SK-N-SH (cell line): ENCODE data around the gene ISCA2.

Source experiments
- EP300 ChIP-seq, 2 experiments: IDR thresholded peaks; 2 replicates each; pipeline versions ENCODE4 v1.4.0 to v1.6.1; 2012; ENCODE audit warnings: borderline replicate concordance in 1 of 2, low read depth in 1 of 2, low read length in 1 of 2
- GABPA ChIP-seq: IDR thresholded peaks from 2 replicates; pipeline ENCODE4 v1.4.0; 2012; ENCODE audit warnings: low read depth, mild to moderate bottlenecking
- POLR2AphosphoS5 ChIP-seq: IDR thresholded peaks from 2 replicates; pipeline ENCODE4 v1.6.1; 2012; ENCODE audit warnings: low read depth, low read length
- RAD21 ChIP-seq: IDR thresholded peaks from 2 replicates; pipeline ENCODE4 v1.6.1; 2012; ENCODE audit warnings: mild to moderate bottlenecking, low read length
- RCOR1 ChIP-seq: fragments of 150-350 bp; IDR thresholded peaks from 2 replicates; pipeline ENCODE4 v1.6.1; 2017; ENCODE audit warnings: antibody characterized with exemption, low read length
- TAF1 ChIP-seq: IDR thresholded peaks from 2 replicates; pipeline ENCODE4 v1.6.1; 2012; ENCODE audit warnings: low read depth, mild to moderate bottlenecking, low read length, moderate library complexity, borderline replicate concordance
- YY1 ChIP-seq: IDR thresholded peaks from 2 replicates; pipeline ENCODE4 v1.4.0; 2012; ENCODE audit warnings: low read depth, mild to moderate bottlenecking
- TF ChIP-seq, protein P1 (sequence below): fragments of 200-600 bp; sonication (generic); IDR thresholded peaks from 2 replicates; pipeline ENCODE4 v1.6.1; 2017; ENCODE audit warnings: antibody characterized with exemption, mild to moderate bottlenecking, moderate library complexity
- TF ChIP-seq, protein P2 (sequence below): IDR thresholded peaks from 2 replicates; pipeline ENCODE4 v1.4.0; 2012; ENCODE audit warnings: low read depth, borderline replicate concordance
- TF ChIP-seq, protein P3 (sequence below): IDR thresholded peaks from 2 replicates; pipeline ENCODE4 v1.6.1; 2012; ENCODE audit warnings: mild to moderate bottlenecking, low read depth, low read length, moderate library complexity
- TF ChIP-seq, protein P4 (sequence below): fragments of 150-350 bp; IDR thresholded peaks from 2 replicates; pipeline ENCODE4 v1.6.1; 2016; ENCODE audit warnings: mild to moderate bottlenecking, low read depth, low read length
- TF ChIP-seq, protein P5 (sequence below): IDR thresholded peaks from 2 replicates; pipeline ENCODE4 v1.4.0; 2012; ENCODE audit warnings: low read depth

DNA sequence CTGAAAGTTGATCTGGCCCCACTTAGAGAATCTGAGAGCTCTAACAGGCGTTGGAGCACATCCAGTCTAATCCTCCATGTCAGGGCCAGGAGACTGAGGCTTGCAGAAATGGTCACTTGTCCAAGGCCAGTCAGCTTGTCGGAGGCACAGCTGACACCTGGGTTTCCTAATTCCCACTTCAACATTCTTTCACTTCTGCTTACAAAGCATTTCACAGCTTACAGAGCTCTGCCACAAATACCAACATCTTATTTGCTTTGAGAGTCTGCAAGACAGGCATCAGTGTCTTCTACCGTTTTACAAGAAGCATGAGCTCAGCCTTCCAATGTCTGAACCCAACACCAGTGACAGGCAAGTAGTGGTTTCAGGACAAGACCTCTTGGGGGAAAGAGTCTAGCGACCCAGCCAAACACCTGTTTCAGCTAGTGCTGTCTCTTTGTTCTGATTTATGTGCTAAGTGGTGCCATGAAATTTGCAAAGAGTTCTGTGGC, 31.8 kb downstream of the ISCA2 start:
- TF ChIP-seq, protein P1, sequence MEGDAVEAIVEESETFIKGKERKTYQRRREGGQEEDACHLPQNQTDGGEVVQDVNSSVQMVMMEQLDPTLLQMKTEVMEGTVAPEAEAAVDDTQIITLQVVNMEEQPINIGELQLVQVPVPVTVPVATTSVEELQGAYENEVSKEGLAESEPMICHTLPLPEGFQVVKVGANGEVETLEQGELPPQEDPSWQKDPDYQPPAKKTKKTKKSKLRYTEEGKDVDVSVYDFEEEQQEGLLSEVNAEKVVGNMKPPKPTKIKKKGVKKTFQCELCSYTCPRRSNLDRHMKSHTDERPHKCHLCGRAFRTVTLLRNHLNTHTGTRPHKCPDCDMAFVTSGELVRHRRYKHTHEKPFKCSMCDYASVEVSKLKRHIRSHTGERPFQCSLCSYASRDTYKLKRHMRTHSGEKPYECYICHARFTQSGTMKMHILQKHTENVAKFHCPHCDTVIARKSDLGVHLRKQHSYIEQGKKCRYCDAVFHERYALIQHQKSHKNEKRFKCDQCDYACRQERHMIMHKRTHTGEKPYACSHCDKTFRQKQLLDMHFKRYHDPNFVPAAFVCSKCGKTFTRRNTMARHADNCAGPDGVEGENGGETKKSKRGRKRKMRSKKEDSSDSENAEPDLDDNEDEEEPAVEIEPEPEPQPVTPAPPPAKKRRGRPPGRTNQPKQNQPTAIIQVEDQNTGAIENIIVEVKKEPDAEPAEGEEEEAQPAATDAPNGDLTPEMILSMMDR: no peak
- TF ChIP-seq YY1: no peak
- no peak for TF ChIP-seq EP300 (IDR thresholded peaks at IDR 0.05; ENCODE audit: borderline replicate concordance in 1 of 2, low read depth in 1 of 2, low read length in 1 of 2)
- no peak for TF ChIP-seq POLR2AphosphoS5
- TF ChIP-seq, protein P2, sequence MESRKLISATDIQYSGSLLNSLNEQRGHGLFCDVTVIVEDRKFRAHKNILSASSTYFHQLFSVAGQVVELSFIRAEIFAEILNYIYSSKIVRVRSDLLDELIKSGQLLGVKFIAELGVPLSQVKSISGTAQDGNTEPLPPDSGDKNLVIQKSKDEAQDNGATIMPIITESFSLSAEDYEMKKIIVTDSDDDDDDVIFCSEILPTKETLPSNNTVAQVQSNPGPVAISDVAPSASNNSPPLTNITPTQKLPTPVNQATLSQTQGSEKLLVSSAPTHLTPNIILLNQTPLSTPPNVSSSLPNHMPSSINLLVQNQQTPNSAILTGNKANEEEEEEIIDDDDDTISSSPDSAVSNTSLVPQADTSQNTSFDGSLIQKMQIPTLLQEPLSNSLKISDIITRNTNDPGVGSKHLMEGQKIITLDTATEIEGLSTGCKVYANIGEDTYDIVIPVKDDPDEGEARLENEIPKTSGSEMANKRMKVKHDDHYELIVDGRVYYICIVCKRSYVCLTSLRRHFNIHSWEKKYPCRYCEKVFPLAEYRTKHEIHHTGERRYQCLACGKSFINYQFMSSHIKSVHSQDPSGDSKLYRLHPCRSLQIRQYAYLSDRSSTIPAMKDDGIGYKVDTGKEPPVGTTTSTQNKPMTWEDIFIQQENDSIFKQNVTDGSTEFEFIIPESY: no peak
- TF ChIP-seq, protein P3, sequence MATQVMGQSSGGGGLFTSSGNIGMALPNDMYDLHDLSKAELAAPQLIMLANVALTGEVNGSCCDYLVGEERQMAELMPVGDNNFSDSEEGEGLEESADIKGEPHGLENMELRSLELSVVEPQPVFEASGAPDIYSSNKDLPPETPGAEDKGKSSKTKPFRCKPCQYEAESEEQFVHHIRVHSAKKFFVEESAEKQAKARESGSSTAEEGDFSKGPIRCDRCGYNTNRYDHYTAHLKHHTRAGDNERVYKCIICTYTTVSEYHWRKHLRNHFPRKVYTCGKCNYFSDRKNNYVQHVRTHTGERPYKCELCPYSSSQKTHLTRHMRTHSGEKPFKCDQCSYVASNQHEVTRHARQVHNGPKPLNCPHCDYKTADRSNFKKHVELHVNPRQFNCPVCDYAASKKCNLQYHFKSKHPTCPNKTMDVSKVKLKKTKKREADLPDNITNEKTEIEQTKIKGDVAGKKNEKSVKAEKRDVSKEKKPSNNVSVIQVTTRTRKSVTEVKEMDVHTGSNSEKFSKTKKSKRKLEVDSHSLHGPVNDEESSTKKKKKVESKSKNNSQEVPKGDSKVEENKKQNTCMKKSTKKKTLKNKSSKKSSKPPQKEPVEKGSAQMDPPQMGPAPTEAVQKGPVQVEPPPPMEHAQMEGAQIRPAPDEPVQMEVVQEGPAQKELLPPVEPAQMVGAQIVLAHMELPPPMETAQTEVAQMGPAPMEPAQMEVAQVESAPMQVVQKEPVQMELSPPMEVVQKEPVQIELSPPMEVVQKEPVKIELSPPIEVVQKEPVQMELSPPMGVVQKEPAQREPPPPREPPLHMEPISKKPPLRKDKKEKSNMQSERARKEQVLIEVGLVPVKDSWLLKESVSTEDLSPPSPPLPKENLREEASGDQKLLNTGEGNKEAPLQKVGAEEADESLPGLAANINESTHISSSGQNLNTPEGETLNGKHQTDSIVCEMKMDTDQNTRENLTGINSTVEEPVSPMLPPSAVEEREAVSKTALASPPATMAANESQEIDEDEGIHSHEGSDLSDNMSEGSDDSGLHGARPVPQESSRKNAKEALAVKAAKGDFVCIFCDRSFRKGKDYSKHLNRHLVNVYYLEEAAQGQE: no peak
- no peak for TF ChIP-seq RCOR1
- TF ChIP-seq, protein P4, sequence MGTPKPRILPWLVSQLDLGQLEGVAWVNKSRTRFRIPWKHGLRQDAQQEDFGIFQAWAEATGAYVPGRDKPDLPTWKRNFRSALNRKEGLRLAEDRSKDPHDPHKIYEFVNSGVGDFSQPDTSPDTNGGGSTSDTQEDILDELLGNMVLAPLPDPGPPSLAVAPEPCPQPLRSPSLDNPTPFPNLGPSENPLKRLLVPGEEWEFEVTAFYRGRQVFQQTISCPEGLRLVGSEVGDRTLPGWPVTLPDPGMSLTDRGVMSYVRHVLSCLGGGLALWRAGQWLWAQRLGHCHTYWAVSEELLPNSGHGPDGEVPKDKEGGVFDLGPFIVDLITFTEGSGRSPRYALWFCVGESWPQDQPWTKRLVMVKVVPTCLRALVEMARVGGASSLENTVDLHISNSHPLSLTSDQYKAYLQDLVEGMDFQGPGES: no peak
- no peak for TF ChIP-seq TAF1
- TF ChIP-seq RAD21: no peak
- TF ChIP-seq, protein P5, sequence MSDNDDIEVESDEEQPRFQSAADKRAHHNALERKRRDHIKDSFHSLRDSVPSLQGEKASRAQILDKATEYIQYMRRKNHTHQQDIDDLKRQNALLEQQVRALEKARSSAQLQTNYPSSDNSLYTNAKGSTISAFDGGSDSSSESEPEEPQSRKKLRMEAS: no peak
- TF ChIP-seq GABPA: no peak
